GM10248 (cell line): Measurements from ENCODE around the gene ARMC12.

Experiments
- CTCF ChIA-PET: fragments of 300-600 bp; sonication (Branson Sonifier 250); formaldehyde crosslinking; extraction: SDS; loops from one replicate; lab custom pipeline; 2021; ENCODE audit warnings: antibody characterized with exemption; lab: Yijun Ruan, JAX
- POLR2A ChIA-PET: fragments of 350-650 bp; sonication (Branson Sonifier 250); formaldehyde crosslinking; extraction: SDS; loops from one replicate; lab custom pipeline; 2020; ENCODE audit warnings: antibody characterized with exemption; lab: Yijun Ruan, JAX
- DNase-seq: peaks from one replicate; pipeline ENCODE4 v3.0.0; 2012; ENCODE audit errors: extremely low spot score
- CTCF ChIP-seq: IDR thresholded peaks from 2 replicates; pipeline ENCODE4 v1.5.1; 2012; ENCODE audit warnings: mild to moderate bottlenecking, low read depth; ENCODE audit errors: extremely low read depth, missing control alignments, control extremely low read depth

The ARMC12 gene

GRCh38 chr6:35765739-35766138 lies 28.9 kb downstream of the ARMC12 start:
- CTCF ChIA-PET, result interaction anchor here (1.5 kb wide), 1 partner anchor 28 kb away, joined by 3 read pairs; no protein-coding TSS in a partner anchor
- DNase-seq, result peak; percentile 4
- POLR2A ChIA-PET, result no interaction called here
- no peak for TF ChIP-seq CTCF

GRCh38 chr6:35769211-35769610 lies 32.4 kb downstream of the ARMC12 start:
- CTCF ChIA-PET, result interaction anchor here (0.9 to 2.5 kb wide), 2 partner anchors 12 to 33 kb away, joined by 3 to 8 read pairs; no protein-coding TSS in a partner anchor
- POLR2A ChIA-PET, result no interaction called here

GRCh38 chr6:35771343-35771627 lies 34.5 kb downstream of the ARMC12 start:
- no peak for DNase-seq
- no peak for TF ChIP-seq CTCF
- CTCF ChIA-PET, result interaction anchor here (1.1 to 2.3 kb wide), 3 partner anchors 12 to 248 kb away, joined by 4 to 7 read pairs (median 4); partner anchors contain the start of gene ARMC12
- POLR2A ChIA-PET, result no interaction called here

More at GRCh38 chr6:35769211-35769610, 32.4 kb downstream of the ARMC12 start:
- no peak for TF ChIP-seq CTCF
- no peak for DNase-seq

GRCh38 chr6:35774116-35774794 lies 37.4 kb downstream of the ARMC12 start:
- POLR2A ChIA-PET, result no interaction called here
- TF ChIP-seq CTCF, result no peak
- CTCF ChIA-PET, result no interaction called here
- DNase-seq, result no peak

- ChIA-PET POLR2A (no interaction called here), CTCF (no interaction called here)
- no peak for TF ChIP-seq CTCF
- no peak for DNase-seq
These were observed 38.2 kb downstream of the ARMC12 start for GRCh38 chr6:35775031-35775430.

GRCh38 chr6:35776364-35777215 lies 39.8 kb downstream of the ARMC12 start, which contains the start of gene CLPSL2:
TSS of gene CLPSL2 (plus strand) at chr6:35776598. CDS start at chr6:35776619, 21 bp downstream.
- ChIA-PET POLR2A (no interaction called here), CTCF (no interaction called here)
- peak; percentile 45 for DNase-seq

More at GRCh38 chr6:35776364-35777215, 39.8 kb downstream of the ARMC12 start, which contains the start of gene CLPSL2:
- no peak for TF ChIP-seq CTCF
